GM19397 (cell line): ENCODE data around the gene RNF40.
A peak's percentile ranks its signal among the peaks of the same experiment; 100 is the strongest.
"Not testable (repeated sequence)": the region's sequence is repeated elsewhere in the genome, so short reads cannot be mapped to it uniquely, and the experiment has no call there.

Source experiments
- ATAC-seq: cut with Tn5 transposase; IDR thresholded peaks from one replicate; pipeline ENCODE4 v1.9.1; 2021; ENCODE audit warnings: mild to moderate bottlenecking, moderate library complexity; ENCODE audit not compliant: unreplicated experiment

Gene RNF40

GRCh38 chr16:30780549-30780948 is 18.4 kb downstream of the RNF40 start:
- ATAC-seq, result no peak

DNA sequence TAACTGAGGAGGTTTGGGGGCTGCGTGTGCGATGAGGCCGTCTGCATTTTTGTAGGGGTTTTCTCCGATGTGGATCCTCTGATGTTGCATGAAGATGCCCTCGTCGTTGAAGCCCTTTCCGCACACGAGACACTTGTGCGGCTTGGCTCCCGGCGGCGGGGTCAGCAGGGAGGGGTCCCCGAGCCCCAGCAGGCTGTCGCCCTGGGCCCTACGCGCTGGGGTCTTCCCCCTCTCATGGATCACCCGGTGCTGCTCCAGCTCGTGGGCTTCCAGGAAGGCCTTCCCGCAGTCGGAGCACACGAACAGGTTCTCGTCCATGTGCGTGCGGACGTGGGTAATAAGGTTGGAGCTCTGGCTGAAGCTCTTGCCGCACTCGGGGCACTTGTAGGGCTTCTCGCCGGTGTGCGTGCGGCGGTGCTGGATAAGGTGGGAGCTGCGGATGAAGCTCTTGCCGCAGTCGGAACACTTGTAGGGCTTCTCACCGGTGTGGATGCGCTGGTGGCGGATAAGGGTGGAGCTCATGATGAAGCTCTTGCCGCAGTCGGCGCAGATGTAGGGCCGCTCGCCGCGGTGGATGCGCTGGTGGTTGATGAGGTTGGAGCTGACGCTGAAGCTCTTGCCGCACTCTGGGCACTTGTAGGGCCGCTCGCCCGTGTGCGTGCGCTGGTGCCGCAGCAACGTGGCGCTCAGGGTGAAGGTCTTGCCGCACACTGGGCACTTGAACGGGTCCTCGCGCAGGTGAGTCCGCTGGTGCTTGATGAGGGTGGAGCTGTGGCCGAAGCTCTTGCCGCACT is 20.6 kb downstream of the RNF40 start:
- ATAC-seq, result no peak

- no peak for ATAC-seq
These were observed 21.4 kb downstream of the RNF40 start for GRCh38 chr16:30783280-30784109.

- ATAC-seq, result no peak
These were observed 22.1 kb downstream of the RNF40 start for GRCh38 chr16:30784215-30784614.

- no peak for ATAC-seq
These were observed 23.3 kb downstream of the RNF40 start for GRCh38 chr16:30785126-30786106.

- no peak for ATAC-seq
These were observed 24.2 kb downstream of the RNF40 start for GRCh38 chr16:30786115-30786935.

DNA sequence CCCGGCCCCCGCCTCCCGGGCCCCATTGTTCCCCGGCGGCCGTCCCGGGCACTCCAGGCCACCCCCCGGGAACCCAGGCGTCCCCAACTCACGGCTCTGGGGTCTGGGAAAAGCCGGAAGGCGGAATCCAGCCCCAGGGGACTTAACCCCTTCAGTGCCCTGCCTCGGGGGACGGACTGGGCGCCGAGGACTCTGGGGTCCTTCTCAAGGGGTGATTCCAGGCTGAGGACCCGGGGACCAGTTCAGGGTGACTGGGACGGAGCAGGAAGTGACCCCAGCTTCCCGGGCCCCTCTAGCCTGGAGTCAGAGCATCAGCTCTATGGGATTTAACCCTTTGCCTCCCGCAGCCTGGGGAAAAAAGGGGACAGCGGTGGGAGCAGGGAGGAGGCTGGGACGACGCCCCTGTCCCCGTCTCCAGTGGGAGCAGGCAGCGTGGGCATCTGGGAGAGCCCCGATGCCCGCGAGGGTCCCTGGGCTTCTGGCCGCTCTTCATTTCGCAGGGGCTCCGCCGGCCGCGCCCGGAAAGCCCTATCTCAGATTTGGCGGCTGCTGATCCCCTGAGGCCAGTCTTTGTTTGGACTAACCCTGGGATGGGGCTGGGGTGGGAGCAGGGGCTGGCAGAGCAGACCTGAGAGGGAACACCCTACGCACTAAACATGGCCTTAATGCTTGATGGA is 25.0 kb downstream of the RNF40 start, which contains the start of gene ZNF629:
TSS of gene ZNF629 (minus strand) at position 270 of the 677 bp plus-strand sequence. CDS start 2,723 bp downstream, outside the sequence.
- no peak for ATAC-seq

DNA sequence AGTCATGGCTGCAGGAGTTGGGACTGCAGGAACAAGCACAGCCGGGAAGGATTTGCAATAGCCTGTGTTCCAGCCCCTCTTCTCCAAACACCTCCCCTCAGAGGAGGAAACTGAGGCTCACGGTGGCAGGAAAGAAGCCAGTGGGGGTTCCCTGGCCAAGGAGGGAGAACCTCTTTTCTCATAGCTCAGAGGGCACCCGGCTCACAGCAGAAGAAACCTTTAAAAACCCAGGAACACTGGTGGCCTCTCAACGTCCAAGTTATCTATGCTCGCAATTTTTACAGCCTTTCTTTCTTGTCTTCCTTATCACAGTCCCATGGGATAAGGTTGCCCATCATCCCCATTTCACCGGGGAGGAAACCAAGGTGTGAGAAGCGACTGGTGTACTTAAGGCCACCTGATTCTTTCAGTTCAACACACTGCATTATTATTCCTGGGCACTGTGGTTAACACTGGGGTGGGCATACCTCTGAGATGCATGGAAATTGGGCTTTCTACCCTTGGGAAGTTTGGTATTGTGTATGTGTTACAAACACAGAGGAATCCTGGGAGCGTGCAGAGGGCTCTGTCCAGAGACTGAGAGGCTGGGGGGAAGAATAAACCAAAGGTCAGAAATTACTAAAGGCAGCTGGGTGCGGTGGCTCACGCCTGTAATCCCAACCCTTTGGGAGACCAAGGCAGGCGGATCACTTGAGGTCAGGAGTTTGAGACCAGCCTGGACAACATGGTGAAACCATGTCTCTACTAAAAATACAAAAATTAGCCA is 25.7 kb downstream of the RNF40 start:
- ATAC-seq, result no peak

GRCh38 chr16:30793508-30794069 is 31.5 kb downstream of the RNF40 start:
- ATAC-seq, result no peak

DNA sequence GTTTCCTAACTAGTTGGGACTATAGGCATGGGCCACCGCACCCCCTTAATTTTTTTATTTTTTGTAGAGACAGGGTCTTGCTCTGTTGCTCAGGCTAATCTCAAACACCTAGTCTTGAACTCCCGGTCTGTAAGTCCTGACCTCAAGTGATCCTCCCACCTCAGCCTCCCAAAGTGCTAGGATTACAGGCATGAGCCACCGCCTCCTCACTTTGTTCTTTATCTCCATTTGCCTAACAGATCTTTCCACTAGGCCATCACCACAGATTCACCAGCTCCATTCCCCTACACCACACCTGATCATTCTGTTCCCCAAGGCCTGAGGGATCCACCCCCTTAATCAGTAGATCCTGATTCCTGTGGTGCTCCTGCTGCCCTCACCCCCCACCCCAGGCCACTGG is 32.5 kb downstream of the RNF40 start:
- no peak for ATAC-seq

DNA sequence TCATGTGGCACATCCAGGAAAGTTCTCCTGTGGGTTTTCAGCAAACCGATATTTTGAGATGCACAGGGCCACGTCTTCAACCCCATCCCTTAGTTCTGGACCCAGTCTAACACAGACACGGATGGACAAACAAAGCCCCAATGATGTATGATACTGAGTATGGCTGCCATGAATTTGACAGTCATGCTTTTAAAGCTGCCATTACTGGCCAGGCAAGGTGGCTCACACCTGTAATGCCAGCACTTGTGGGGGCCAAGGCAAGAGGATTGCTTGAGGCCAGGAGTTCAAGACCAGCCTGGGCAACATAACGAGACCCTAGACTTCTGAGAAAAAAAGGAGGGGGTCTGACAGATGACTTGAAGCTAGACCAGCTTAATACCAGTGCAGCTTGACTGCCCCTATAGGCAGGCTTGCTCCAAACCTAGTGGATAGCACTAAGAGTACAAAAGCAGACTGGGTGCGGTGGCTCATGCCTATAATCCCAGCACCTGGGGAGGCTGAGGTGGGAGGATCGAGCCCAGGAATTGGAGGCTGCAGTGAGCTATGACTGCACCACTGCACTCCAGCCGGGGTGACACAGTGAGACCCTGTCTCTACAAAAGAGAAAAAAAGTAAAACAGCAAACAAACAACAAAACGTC is 35.7 kb downstream of the RNF40 start:
- no peak for ATAC-seq

DNA sequence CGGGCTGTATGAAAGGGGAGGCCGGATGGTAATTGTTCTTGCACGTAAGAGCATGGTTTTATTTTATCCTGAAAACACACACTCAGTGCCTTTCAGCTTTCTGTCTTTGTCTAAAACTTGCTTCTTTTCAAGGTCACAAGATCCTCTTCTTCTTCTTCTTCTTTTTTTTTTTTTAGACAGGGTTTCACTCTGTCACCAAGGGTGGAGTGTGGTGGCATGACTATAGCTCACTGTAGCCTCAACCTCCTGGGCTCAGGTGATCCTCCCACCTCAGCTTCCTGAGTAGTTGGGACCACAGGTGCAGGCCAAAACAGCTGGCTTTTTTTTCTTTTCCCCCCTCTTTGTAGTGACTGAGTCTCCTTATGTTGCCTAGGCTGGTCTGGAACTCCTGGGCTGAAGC is 40.8 kb downstream of the RNF40 start:
- ATAC-seq, result no peak

DNA sequence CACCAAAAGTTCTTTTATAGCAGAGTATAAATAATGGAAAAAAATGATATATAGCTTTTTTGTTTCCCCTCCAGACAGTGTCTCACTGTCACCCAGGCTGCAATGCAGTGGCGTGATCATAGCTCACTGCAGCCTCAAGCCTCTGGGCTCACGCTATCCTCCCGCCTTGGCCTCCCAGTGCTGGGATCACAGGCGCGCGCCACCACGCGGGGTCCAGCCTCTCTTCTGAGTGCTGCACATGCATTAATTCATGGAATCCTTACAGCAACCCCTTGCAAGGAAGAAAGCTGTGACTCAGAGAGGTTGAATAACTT is 42.9 kb downstream of the RNF40 start:
- ATAC-seq, result no peak

DNA sequence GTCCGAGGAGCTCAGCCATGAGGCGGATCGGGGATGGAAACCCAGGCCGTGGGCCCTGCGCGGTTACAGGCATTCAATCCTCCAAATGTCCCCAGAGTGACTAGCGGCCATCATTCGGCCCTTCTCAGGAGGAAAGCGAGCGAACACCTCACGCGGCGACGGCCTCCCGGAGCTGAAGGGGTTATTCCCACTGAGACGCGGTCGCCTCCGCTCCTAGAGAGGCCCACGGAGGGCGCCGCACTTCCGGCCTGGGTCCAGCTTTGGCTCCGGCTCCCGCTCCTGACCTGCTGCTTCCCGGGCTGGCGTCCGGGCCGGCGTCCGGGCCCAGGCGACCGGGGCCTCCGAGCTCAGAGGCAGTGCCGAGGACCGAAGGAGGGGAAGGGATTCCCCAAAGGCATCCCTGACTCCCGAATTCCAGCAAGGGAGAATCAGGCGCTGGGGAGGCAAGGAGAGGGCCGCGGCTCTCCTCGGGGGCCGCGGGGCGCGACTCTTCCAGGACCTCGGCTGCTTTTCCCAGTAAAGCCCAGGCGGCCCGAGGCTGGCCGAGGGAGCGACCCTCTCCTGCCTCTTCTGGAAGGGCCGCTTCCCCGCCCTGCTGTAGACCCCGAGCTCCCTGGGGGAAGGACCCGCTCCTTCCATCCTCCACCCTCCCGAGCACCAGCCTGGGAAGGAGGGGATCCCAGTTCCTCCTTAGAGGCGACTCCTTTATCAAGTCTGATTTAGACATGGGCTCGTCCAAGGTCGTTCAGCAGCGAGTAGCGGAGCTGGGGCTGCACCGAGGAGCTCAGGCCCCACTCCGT is 43.4 kb downstream of the RNF40 start:
- peak; percentile 64 for ATAC-seq

- no peak for ATAC-seq
These were observed 46.0 kb downstream of the RNF40 start for GRCh38 chr16:30808146-30808545.

GRCh38 chr16:30808890-30809426 is 46.8 kb downstream of the RNF40 start:
- not testable (repeated sequence) for ATAC-seq

GRCh38 chr16:30809675-30810074 is 47.6 kb downstream of the RNF40 start:
- ATAC-seq, result not testable (repeated sequence)
